Testis (tissue), 2 donors: Measurements from ENCODE around the gene ANTXR2.

Experiments
- POLR2A ChIP-seq: fragments of 450-650 bp; IDR thresholded peaks from one replicate; pipeline ENCODE4 v1.6.1; 2017; ENCODE audit warnings: antibody characterized with exemption, mild to moderate bottlenecking, moderate library complexity
- TF ChIP-seq, protein P1 (sequence below), 3 experiments: fragments of 450-650 bp in 2 of 3; fragments of 200-600 bp in 1 of 3; sonication (generic) in 1 of 3; IDR thresholded peaks; one replicate each; pipeline ENCODE4 v1.5.1; 2016 to 2019; ENCODE audit warnings: antibody characterized with exemption in 3 of 3, mild to moderate bottlenecking in 2 of 3, moderate library complexity in 1 of 3

GRCh38 chr4:79881407-79881806 is 191.6 kb downstream of the ANTXR2 start:
- TF ChIP-seq, protein P1, sequence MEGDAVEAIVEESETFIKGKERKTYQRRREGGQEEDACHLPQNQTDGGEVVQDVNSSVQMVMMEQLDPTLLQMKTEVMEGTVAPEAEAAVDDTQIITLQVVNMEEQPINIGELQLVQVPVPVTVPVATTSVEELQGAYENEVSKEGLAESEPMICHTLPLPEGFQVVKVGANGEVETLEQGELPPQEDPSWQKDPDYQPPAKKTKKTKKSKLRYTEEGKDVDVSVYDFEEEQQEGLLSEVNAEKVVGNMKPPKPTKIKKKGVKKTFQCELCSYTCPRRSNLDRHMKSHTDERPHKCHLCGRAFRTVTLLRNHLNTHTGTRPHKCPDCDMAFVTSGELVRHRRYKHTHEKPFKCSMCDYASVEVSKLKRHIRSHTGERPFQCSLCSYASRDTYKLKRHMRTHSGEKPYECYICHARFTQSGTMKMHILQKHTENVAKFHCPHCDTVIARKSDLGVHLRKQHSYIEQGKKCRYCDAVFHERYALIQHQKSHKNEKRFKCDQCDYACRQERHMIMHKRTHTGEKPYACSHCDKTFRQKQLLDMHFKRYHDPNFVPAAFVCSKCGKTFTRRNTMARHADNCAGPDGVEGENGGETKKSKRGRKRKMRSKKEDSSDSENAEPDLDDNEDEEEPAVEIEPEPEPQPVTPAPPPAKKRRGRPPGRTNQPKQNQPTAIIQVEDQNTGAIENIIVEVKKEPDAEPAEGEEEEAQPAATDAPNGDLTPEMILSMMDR (IDR thresholded peaks at IDR 0.05) = no peak
- no peak for TF ChIP-seq POLR2A
